GM19043 (cell line): ENCODE data around the gene SLC2A4.

Source experiments
- ATAC-seq: cut with Tn5 transposase; IDR thresholded peaks from one replicate; pipeline ENCODE4 v1.9.1; 2021; ENCODE audit warnings: low read depth; ENCODE audit not compliant: unreplicated experiment

SLC2A4 gene

GRCh38 chr17:7295230-7296180 is 14.0 kb downstream of the SLC2A4 start:
- no peak for ATAC-seq

GRCh38 chr17:7296189-7296861 is 14.8 kb downstream of the SLC2A4 start:
- ATAC-seq = no peak

- no peak for ATAC-seq
Measured at GRCh38 chr17:7304179-7304578, 22.7 kb downstream of the SLC2A4 start.

GRCh38 chr17:7306911-7307685 is 25.6 kb downstream of the SLC2A4 start, which contains the start of gene EIF5A:
EIF5A (plus strand) TSS chr17:7307628; CDS start chr17:7309636, 2,008 bp downstream.
- peak; percentile 67 for ATAC-seq

DNA sequence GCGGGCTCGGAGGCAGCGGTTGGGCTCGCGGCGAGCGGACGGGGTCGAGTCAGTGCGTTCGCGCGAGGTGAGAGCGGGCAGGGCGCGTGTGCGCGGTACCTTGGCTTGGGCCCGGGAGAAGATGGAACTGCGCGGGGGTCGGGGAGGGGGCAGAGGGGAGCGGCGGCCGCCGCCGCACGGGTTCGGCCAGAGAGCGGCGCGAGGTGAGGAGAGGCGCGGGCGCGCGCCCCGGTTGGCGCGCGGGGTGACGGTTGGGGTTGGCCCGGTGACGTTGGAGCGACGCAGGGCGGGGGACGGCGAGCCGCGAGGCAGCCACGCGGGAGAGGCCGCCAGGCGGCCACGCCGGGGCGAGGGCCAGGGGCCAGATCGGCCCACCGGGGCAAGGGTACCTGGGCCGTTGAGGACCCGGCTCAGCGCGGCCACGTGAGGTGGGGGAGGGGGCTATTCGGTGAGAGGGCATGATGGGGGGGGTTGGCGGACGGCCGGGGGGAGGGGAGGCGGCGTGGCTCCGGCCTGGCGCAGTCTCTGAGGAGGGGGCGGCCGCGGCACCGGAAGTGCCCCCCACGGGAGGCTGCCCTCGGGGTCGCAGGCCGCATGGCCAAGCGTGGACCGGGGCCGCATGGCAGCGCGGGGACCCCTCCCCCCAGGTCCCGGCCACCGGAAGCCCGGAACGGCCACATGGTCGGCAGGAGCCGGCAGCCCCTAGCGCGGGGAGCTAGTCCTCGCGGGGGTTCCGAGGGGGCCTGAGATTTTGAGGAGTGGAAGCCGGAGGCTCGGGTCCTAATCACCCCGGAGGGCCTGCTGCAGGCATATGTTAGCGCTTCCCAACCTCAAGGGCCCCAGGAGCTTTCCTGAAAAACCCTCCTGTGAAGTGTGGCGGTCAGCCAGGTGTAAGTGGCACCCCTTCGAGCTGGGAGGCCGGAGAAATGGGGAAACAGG is 26.4 kb downstream of the SLC2A4 start:
- no peak for ATAC-seq

DNA sequence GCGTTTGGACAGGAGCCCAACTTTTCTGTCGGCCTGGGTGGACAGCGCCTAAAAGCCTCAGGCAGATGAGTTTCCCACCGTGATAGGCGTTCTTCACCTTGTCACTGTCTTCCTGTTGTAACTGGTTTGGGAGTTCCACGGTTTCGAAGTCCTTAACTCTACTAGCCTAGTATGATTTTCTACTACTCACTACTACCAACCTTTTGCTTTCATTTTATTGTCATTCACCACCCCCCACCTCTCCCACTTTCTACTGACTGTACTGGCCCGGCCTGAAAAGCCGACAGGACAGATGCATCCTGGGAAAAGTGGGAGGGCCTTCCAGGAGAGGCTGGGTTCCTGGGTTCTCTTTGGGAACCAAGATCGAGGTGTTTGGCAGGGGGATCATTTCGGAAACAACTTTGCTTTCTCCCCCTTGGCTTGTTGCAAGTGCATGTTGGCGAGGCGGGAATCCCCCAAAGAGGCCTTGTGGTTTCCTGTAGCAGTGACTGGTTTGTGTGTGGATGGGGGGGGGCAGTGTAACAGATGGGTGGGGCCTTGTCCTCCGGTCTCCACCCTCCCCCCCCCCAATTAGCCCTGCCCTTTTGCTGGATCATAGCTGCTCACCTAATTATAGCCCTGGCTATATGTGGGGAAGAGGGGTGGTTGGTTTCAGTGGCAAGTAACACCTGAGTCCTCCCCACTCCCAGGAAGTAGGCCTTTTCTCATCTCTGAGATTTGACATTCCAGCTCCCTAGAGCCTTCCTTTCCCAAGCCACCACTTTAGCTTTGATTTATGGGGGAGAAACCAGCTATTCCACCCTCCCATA is 27.3 kb downstream of the SLC2A4 start:
- no peak for ATAC-seq

- no peak for ATAC-seq
Measured at GRCh38 chr17:7309628-7310027, 28.1 kb downstream of the SLC2A4 start.

DNA sequence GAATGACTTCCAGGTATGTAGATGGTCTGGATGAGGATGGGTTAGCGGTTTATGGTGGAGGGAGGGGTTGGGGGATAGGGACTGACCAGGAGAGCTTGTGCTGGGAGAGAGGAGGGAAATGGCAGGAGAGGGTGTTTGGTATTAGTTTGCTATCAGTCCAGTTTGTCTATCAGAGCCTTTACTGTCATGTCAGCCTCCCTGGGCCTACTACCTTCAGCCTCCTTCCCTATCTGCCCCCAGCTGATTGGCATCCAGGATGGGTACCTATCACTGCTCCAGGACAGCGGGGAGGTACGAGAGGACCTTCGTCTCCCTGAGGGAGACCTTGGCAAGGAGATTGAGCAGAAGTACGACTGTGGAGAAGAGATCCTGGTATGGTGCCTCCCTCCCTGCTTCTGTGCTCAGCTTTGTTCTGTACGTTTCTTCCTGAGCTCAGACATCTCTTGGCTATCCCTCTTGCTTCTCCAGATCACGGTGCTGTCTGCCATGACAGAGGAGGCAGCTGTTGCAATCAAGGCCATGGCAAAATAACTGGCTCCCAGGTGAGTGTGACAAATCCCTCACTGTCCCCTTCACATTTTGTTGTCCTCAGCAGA is 29.7 kb downstream of the SLC2A4 start:
- no peak for ATAC-seq

DNA sequence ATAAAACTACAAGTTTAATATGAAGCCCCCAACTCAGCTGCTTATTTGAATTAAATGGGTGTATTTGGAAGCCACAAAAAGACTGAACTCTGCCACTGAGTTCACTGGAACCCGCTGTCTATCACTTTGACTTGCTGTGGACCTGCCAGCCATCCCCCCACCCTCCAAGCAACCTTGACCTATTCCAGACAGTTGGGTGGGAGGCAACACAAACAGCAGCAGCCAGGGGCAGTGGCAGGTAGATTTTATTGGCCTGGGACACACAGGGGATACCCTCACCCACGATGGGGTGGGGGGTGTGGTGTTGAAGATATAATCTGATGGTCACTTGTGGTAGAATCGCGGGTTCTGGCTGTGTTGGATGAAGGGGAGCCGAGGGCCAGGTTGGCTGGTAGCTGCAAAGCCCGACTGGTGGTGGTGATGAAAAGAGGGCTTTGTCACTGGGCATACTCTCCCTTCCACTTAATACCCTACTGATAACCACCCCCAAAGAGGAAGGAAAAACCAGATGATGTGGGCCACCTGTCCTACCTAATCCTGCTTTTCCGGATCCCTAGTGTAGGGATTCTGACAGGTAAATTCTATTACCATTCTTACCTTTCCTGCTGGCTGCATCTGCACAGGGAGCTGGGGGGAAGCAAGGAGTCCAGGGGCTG is 31.0 kb downstream of the SLC2A4 start:
- no peak for ATAC-seq

DNA sequence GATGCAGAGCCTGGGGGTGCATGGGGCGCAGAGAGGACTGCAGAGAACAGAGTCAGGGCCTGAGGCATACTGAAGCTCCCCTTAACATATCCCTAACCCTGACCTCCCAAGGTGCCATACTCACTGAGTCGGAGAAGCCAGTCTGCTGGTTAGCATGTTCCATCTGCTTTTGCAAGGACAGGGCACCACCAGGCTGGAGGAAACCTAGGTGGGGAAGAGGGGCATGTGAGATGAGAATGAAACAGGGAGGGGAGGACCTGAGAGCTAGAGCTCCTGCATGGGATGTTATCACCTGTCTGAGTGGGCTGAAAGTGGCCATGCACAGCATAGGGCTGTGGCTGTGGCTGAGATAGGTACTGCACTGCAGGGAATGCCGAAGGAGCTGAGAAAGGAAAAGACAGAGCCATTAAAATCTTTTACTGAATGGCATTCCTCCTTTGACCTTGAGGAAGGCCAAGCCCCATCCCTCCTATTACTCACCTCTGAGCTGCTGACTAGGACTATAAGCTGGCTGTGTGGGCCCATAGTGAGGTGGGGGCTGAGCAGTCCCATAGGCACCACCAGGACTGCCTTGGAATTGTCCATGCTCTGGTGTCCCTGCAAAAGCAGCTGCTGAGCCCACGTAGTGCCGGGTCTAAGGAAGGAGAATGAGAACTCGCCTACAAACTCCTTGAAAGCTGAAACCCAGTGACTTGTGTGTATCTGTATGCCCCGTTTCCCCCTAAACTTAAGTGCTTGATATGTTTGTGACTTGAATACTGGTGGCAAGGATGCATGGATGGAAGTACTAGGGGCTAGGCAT is 31.8 kb downstream of the SLC2A4 start:
- ATAC-seq = no peak

- ATAC-seq = no peak
Measured at GRCh38 chr17:7313890-7314718, 32.6 kb downstream of the SLC2A4 start.

- peak; percentile 69 for ATAC-seq
Measured at GRCh38 chr17:7314719-7315569, 33.4 kb downstream of the SLC2A4 start, which contains the start of gene GPS2. GPS2 (minus strand) TSS chr17:7315360; CDS start chr17:7315052, 308 bp downstream.

DNA sequence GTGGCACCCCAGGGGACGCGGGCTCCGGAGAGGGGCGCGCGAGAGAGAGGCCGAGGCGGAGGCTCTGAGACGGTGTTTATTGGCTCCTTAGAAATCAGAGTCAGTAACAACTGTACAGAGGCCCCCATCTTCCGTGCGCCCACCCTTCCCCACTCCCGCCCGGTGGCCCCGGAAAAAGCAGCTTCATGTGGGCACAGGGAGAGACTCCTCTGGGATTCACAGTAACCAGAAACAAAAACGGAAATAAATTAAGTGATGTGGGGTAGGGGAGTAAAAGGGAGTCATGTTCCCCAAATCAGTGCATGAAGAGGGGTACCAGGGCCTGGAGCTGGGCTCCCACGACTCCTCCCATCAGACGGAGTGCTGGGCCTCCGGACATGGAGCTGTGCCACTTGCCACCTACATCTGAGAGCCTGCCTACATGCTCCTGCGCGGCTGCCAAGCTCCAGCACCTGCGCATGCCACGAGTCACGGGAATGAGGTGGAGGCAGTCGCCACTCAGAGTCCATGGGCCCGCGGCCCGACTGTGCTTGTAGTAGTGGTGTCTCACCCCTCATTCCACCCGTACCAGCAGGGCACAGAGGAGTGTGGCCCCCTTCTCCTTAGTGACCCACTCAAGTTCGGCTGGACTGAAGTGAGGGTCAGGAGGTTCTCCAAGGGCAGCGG is 34.2 kb downstream of the SLC2A4 start:
- ATAC-seq = no peak

GRCh38 chr17:7317161-7317803 is 35.8 kb downstream of the SLC2A4 start:
- no peak for ATAC-seq
